MM.1S (cell line): ENCODE results near the gene ROBO2.

Experiments
- DNase-seq: peaks from one replicate; pipeline ENCODE4 v3.0.0-alpha.2; 2015
- H2AFZ ChIP-seq: fragments of 300-600 bp; sonication (generic); 2 replicates; pipeline ENCODE4 v1.6.0; 2016; ENCODE audit warnings: antibody characterized with exemption, low read length
- H3F3A ChIP-seq: fragments of 300-600 bp; sonication (generic); 2 replicates; pipeline ENCODE4 v1.6.1; 2016; ENCODE audit warnings: mild to moderate bottlenecking, antibody characterized with exemption, low read length, moderate library complexity, mixed read lengths; ENCODE audit not compliant: insufficient read depth
- H3K27ac ChIP-seq: fragments of 300-600 bp; sonication (generic); 2 replicates; pipeline ENCODE4 v1.5.1; 2016; ENCODE audit warnings: mild to moderate bottlenecking, low read length
- H3K27me3 ChIP-seq: fragments of 300-600 bp; sonication (generic); replicated peaks from 2 replicates; pipeline ENCODE4 v1.6.0; 2016; ENCODE audit warnings: low read length; ENCODE audit not compliant: insufficient read depth
- H3K36me3 ChIP-seq: fragments of 300-600 bp; sonication (generic); replicated peaks from 2 replicates; pipeline ENCODE4 v1.6.1; 2016; ENCODE audit warnings: mild to moderate bottlenecking, low read length, mixed read lengths; ENCODE audit not compliant: insufficient read depth
- H3K4me1 ChIP-seq: fragments of 300-600 bp; sonication (generic); 2 replicates; pipeline ENCODE4 v1.6.1; 2016; ENCODE audit warnings: low read length, mixed read lengths
- H3K4me2 ChIP-seq: fragments of 300-600 bp; sonication (generic); 2 replicates; pipeline ENCODE4 v1.6.0; 2016; ENCODE audit warnings: low read depth, low read length
- H3K4me3 ChIP-seq: fragments of 300-600 bp; sonication (generic); 2 replicates; pipeline ENCODE4 v1.5.1; 2016; ENCODE audit warnings: low read length, mixed read lengths
- H3K79me2 ChIP-seq: fragments of 300-600 bp; sonication (generic); 2 replicates; pipeline ENCODE4 v1.6.1; 2016; ENCODE audit warnings: mixed run types, low read length, mixed read lengths
- H3K9ac ChIP-seq: fragments of 300-600 bp; sonication (generic); 2 replicates; pipeline ENCODE4 v1.6.1; 2016; ENCODE audit warnings: low read length, mixed read lengths
- H3K9me2 ChIP-seq: fragments of 300-600 bp; sonication (generic); replicated peaks from 2 replicates; pipeline ENCODE4 v1.6.1; 2016; ENCODE audit warnings: mild to moderate bottlenecking, low read length, mixed read lengths; ENCODE audit not compliant: insufficient read depth
- H3K9me3 ChIP-seq: fragments of 300-600 bp; sonication (generic); replicated peaks from 2 replicates; pipeline ENCODE4 v1.6.1; 2016; ENCODE audit warnings: mild to moderate bottlenecking, low read length, mixed read lengths; ENCODE audit not compliant: insufficient read depth
- H4K20me1 ChIP-seq: fragments of 300-600 bp; sonication (generic); 2 replicates; pipeline ENCODE4 v1.6.1; 2016; ENCODE audit warnings: mild to moderate bottlenecking, low read length, moderate library complexity, mixed read lengths; ENCODE audit not compliant: insufficient read depth
- EZH2 ChIP-seq: fragments of 300-600 bp; sonication (generic); optimal IDR thresholded peaks from 2 replicates; pipeline ENCODE3; 2017; ENCODE audit warnings: low read depth, mild to moderate bottlenecking, antibody characterized with exemption, low read length, mixed read lengths
- EZH2phosphoT487 ChIP-seq: fragments of 300-600 bp; sonication (generic); IDR thresholded peaks from 2 replicates; pipeline ENCODE4 v1.6.1; 2018; ENCODE audit warnings: antibody characterized with exemption, low read length
- TF ChIP-seq, protein P1 (sequence below): fragments of 300-600 bp; sonication (generic); IDR thresholded peaks from 2 replicates; pipeline ENCODE4 v1.5.1; 2016; ENCODE audit warnings: antibody characterized with exemption, low read length, mixed read lengths

Gene ROBO2

DNA sequence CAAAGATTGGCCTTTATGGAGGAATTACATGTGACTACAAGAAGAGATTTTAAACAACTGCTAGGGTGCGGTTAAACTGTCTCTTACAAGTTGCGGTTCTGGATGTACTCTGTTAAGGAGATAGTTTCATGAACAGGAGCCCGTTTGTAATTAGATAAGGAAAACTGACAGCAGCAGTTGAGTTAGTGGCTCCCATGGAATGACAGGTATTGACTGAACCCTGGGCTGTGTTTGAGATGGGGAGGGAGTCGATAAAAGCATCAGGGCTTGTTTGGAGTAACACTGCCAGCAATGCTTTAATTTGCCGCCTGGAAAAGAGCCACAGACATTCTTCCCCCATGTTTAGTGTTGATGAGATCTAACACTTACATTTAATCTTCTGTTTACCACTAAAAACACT lies 139.9 kb downstream of the ROBO2 start:
- Histone ChIP-seq H3K79me2 (no peaks in the 10 kb centered on the region), H3F3A (no peaks in the 10 kb centered on the region), H3K4me2 (no peak overlapping the region), H3K9me2 (no peaks in the 10 kb centered on the region), H4K20me1 (no peaks in the 10 kb centered on the region), H3K36me3 (no peaks in the 10 kb centered on the region), H3K27me3 (no peaks in the 10 kb centered on the region), H3K4me1 (no peaks in the 10 kb centered on the region), H3K4me3 (no peak overlapping the region), H3K9me3 (no peaks in the 10 kb centered on the region), H3K27ac (no peak overlapping the region), H2AFZ (no peak overlapping the region), H3K9ac (no peak overlapping the region)
- DNase-seq: no peak
- no peak for TF ChIP-seq EZH2phosphoT487
- no peak for TF ChIP-seq EZH2
- TF ChIP-seq, protein P1, sequence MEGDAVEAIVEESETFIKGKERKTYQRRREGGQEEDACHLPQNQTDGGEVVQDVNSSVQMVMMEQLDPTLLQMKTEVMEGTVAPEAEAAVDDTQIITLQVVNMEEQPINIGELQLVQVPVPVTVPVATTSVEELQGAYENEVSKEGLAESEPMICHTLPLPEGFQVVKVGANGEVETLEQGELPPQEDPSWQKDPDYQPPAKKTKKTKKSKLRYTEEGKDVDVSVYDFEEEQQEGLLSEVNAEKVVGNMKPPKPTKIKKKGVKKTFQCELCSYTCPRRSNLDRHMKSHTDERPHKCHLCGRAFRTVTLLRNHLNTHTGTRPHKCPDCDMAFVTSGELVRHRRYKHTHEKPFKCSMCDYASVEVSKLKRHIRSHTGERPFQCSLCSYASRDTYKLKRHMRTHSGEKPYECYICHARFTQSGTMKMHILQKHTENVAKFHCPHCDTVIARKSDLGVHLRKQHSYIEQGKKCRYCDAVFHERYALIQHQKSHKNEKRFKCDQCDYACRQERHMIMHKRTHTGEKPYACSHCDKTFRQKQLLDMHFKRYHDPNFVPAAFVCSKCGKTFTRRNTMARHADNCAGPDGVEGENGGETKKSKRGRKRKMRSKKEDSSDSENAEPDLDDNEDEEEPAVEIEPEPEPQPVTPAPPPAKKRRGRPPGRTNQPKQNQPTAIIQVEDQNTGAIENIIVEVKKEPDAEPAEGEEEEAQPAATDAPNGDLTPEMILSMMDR: no peak

DNA sequence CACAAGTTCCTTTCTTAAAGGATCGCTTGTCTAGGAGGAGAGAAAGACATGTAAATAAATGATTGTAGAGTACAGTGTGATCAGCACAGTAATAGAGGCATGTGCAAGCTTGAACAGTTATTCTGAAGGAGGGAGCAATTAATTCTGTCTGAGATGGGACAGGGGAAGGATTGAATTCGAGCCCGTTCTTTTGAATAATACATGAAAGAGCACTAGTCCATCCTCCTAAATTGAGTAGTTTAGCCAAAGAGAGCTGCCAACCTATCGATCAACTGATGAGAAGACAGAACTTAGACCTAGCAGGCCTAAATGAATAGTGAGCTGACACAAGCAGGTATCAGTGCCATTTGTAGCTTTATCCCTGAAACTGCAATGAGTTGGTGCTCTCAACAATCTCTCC lies 142.4 kb downstream of the ROBO2 start:
- H3K4me2 ChIP-seq: no peak overlapping the region
- no peaks in the 10 kb centered on the region for H3K27me3 ChIP-seq

DNA sequence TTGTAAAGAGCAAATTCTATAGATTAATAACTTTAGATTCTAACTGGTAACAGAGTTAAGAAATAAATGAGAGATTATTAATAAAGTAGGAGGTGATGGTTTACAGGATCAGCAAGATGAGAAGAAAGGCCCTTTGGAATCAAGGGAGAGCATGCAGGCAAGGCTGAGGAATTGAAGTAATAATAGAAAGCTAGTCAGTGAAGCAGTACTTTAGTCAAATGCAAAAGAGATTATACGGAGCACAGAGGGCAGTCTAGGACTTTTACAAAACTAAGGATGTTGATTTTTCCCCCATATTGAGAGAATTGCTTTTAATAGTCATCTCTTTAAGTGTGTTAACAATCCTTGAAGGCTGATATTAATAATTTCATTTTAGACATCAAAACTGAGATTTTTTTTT lies 146.4 kb downstream of the ROBO2 start:
- TF ChIP-seq, protein P1: no peak
- no peak for TF ChIP-seq EZH2
- no peak for TF ChIP-seq EZH2phosphoT487
- DNase-seq: no peak
- Histone ChIP-seq H3K9ac (no peak overlapping the region), H4K20me1 (no peaks in the 10 kb centered on the region), H3K4me2 (no peak overlapping the region), H3K4me1 (no peaks in the 10 kb centered on the region), H3K79me2 (no peaks in the 10 kb centered on the region), H3F3A (no peaks in the 10 kb centered on the region), H3K9me3 (no peaks in the 10 kb centered on the region), H3K4me3 (no peak overlapping the region), H3K27ac (no peak overlapping the region), H3K9me2 (no peaks in the 10 kb centered on the region), H3K27me3 (no peaks in the 10 kb centered on the region), H3K36me3 (no peaks in the 10 kb centered on the region), H2AFZ (no peak overlapping the region)

More for the DNA sequence above, 142.4 kb downstream of the ROBO2 start:
- Histone ChIP-seq H3K9ac (no peak overlapping the region), H3K9me3 (no peaks in the 10 kb centered on the region), H3K4me1 (no peaks in the 10 kb centered on the region), H3K27ac (no peak overlapping the region), H3K79me2 (no peaks in the 10 kb centered on the region), H3K36me3 (no peaks in the 10 kb centered on the region), H2AFZ (no peak overlapping the region), H4K20me1 (no peaks in the 10 kb centered on the region), H3K9me2 (no peaks in the 10 kb centered on the region), H3K4me3 (no peak overlapping the region), H3F3A (no peaks in the 10 kb centered on the region)
- TF ChIP-seq EZH2phosphoT487: no peak
- TF ChIP-seq EZH2: no peak
- TF ChIP-seq, protein P1: no peak
- DNase-seq: no peak
